Measurements from ENCODE around the gene GDAP2. TPM values are rescaled to one million over a fixed set of nuclear protein-coding genes. Genes with fewer than 3 reads are reported as not detected.

Gene GDAP2
- total RNA-seq, 2 donors from 2014 or later: 21.5 to 31.9 TPM

GRCh38 chr1:117814856-117815797 lies 114.3 kb downstream of the GDAP2 start:
- Histone ChIP-seq H3K4me3 (no peak overlapping the region), H3K27ac (no peak overlapping the region), H3K9ac (ENCODE audit: low read depth in 2 of 2, low read length in 2 of 2) (no peak overlapping the region), H3K4me1 (no peaks in the 10 kb centered on the region), H3K27me3 (no peaks in the 10 kb centered on the region), H3K9me3 (no peaks in the 10 kb centered on the region), H3K36me3 (no peaks in the 10 kb centered on the region)
- TF ChIP-seq CTCF (IDR thresholded peaks at IDR 0.05): no peak
- DNase-seq: no peak
- intact Hi-C loops (cut with DNase I): no loop called here

Other genes starting within 250 kb of the GDAP2 start
- gene WDR3, start 118 bp upstream of the GDAP2 start, total RNA-seq: 10 to 100 TPM in 1 of 2 donors, 1 to 10 TPM in 1; 9.2 to 20.4 TPM

All from colonic mucosa (tissue), 4 donors.